HG02610 (cell line): ENCODE results near the gene FARP1.

ENCODE experiments used
- ATAC-seq: cut with Tn5 transposase; IDR thresholded peaks from one replicate; pipeline ENCODE4 v1.9.1; 2021; ENCODE audit warnings: mild to moderate bottlenecking, moderate library complexity; ENCODE audit not compliant: unreplicated experiment

Gene FARP1

DNA sequence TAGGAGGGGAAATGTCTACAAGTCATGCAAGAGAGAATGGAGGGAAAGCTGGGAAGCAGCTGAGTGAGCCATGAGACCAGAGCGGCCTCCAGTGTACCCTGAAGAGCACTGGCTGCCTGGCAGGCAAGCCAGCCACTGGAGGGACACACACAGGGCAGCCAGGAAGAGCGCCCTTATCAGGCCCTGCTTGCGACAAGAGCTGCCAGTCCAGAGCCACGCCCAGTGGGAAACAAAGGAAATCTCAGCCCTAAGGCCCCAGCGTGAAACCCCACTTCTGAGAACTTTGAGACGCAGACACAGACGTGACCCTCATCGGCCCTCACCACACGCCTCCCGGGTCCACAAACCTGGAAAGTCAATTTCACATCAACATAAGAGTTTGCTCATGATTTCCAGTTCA lies 329.0 kb downstream of the FARP1 start:
- ATAC-seq, result no peak

DNA sequence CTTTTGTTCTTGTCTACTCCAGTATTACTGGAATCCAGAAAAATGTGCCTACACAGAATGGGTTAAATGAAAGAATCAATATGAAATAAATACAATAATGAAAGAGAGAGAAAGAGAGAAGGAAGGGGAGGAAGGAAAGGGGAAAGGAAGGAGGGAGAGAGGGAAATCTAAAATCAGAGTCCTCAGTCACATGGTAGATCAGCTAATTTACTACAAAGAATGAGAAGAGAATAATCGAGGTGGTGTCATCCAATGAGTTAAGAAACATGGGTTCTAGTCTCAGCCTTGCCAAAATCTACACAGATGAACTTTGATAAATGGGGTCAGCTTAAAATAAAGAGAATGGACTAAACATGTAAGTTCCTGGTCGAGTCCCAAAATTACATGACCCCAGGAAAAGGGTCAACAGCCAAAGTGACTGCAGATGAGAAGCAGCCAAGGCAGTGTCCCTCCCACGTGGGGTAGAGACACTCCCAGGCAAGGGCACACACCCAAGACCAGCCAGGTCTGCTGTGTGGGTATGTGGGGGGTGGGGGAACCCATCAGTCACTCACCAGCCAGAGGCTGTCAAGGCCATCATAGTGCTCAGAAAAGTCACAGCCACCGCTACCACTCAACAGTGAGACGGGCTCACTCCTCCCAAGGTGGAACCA lies 330.4 kb downstream of the FARP1 start:
- ATAC-seq, result no peak

DNA sequence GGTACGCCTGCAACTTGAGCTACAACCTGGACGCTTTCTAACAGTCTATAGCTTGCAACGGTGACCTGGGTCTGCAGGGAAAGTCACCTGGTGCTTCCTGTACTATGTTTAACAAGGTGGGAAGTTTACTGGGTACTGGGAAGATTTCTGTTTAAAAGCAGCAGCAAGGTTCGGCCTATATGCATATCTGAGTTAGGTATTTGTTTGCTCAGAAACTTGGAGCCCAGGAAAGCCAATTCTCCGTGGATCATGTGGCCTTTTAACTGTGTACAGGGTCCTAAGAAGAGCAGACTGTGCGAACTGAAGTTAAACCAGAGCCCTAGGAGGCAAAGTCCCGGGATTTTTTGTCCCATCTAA lies 330.9 kb downstream of the FARP1 start:
- ATAC-seq, result no peak

DNA sequence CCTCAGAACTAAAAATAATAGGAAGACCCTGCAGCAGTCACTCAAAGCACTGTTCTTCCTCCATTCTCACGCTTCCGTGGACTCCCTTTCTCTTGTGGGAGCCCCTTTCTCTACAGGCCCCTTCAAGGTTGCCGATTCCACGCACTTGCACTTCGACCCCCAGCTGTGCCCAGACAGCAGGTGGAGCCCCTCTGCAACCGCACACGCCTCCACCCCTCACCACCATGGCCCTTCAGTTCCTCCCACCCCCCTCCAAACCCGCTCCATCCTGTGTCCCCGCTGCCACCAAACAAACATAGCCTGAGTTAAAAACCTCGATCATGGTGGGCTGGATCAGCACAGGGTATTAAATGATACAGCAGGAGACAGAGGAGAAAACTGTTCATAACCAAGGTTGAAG lies 331.4 kb downstream of the FARP1 start:
- ATAC-seq, result no peak

DNA sequence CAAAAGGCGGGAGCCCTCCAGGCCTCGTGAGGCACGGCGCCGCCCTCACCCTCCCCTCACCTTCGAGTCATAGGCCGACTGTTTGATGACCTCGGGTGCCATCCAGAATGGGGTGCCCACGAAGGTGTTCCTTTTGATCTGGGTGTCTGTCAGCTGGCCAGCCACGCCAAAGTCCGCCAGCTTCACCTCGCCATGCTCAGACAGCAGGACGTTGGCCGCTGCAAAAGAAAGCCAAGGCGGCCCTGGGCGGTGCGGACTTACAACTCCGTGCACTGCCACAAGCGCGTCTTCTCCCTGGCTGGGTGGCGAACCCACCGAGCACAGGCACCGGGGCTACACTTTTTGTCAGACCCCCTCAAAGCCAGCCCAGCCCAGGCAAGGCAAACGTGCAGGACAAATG lies 331.9 kb downstream of the FARP1 start:
- no peak for ATAC-seq

DNA sequence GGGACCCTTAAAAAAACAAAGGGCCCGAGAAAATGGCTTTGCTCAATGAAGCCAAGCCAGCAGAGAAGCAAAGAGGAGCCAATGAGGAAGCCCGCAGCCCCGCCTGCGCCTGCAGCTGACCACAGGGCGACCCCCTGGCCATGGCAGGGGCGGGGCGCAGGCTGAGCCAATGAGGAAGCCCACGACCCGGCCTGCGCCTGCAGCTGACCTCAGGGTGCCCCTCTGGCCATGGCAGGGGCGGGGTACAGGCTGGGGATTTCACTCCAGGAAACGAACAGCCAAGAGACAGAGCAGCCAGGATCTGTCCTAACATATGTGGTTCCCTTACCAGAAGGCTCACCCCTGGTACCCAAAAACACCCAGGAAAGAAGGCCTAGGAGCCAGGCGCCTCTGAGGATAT lies 332.6 kb downstream of the FARP1 start:
- ATAC-seq, result no peak

DNA sequence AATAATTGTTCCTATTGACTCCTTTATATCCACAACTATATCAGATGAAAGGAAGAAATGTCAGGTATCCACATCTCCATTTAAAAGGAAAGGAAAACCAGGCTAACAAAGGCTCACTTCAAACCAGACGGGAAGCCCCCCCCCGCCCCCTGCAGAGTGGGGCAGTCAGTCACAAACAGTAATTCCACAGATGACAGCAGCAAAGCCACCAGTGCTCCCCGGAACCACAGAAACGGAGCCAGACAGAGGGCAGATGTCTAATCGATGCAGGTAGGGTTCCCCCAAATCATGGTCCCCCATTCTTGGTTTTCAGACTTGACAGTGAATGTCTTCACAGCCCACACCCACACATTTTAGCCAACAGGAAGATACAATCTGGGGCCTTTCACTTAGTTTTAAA lies 333.2 kb downstream of the FARP1 start:
- ATAC-seq, result peak; percentile 20

DNA sequence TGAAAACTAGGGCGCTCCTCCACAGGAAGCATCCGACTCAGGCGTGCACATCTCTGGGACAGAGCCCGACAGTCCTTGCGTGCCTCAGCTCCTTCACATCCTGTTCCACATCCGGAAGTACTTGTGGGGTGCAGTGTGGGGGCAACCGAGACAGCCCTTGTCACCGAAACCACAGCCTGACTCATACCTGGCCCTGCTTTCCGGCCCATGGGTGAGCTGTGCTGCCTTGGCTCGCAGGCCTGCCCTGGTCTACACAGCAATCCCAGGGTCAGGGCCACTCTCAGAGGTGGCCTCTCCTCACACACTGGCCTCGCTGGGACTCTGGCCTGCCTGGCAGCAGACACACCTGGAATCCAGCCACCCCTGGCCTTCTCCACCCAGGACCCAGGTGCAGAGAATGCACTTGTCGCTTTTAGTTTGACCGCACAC lies 333.7 kb downstream of the FARP1 start:
- ATAC-seq, result peak; percentile 89

DNA sequence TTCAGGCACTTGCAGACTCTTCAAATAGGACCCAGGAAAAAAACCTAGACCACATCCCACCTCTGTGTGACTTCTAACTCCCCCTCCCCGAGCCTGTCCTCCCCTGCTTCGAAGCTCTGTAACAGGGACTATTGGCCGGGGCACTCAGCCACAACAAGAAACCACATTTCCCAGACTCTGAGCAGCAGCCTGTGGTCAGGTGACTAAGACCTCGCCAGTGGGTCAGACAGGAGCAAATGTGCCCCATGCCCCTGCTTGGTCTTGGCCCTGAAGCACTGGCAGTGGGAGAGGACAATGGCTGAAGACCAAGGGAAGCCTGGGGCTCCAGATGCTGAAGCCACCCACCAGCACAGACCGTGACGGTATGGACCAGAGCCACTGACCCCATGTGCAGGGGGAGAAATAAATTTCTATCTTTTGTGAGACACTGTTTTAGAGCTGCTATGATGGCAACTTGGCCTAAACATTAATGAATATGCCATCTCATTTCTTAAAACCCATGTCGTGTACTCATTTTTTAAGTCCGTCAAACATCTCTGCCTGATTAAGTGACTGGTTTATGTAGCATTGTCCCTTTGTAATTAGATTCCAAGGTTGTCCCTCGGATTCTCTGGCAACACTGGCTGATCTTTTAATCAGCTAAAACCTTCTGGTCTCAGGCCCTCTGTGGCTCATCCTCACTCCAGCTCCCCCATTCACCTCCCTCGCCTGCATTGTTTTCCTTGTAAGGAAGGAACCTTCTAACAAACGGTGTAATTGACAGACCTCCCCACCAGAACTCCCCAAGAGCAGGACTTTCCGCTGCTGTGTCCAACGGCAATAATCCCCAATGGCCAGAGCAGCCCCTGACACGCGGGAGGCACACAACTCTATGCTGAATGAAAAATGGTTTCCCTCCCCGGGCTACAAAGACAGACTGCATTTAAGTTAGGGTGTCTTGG lies 335.6 kb downstream of the FARP1 start:
- ATAC-seq, result peak; percentile 42

DNA sequence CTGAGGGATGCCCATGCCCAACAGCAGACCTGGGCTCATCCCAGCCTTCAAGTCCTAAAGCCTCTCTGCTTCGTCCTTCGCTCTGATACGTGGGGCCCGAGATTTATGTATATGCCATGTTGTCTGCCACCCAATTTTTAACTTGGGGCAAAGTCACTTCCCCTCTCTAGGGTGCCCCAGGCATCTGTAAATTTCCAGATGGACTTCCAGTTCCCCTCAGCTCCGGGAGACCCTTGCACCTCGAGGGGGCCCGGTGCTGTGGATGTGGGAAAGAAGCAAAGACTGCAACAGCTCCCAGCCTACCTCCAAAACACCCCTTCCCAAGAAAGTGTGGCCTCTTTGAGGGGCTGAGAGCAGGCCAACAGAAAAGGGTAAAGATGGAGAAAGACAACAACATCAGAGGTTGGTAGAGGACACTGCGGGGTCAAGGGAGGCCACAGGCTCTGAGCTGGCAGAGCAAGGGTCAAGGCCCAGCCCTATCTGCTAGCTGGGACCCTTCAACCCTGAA lies 336.7 kb downstream of the FARP1 start:
- ATAC-seq, result no peak

DNA sequence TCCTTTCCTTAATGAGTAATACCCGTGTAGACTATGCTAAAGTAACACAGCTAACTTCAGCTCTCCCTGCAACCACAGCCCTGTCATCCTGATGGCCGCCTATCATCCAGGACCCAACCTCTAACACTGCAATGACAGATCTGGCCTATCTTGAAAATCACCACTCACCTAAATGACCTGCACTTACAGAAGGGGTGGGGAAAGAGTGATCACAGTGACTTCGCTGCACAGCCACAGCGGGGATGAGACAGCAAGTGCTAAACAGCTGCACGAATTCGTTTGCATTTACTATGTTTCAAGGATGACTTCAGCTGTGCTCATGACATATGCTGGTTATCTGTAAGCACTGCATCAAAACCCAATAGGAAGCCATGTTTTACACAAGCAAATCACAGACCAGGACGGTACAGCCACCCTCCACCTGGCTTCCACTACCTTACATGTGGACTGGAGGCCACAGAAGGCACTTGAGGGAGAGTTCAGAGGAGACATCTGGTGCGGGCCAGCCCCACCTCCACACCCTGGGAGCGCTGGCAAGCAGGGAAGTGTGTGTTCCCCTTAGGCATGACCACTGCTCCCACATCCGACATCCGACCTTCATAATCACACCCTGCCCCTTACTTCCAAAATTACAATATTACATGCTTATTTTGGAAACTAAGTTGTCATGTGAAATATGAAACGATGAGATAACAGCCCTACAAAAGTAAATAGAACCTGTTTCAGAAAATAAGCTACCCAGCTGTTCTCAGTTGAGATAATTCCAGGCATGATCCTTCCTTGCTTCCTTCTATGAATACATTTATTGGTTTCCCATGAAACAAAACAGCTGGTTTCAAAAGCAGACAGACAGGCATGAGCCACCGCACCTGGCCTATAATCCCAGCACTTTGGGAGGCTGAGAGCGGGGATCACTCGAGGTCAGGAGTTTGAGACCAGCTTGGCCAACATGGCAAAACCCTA lies 338.3 kb downstream of the FARP1 start:
- peak; percentile 37 for ATAC-seq

DNA sequence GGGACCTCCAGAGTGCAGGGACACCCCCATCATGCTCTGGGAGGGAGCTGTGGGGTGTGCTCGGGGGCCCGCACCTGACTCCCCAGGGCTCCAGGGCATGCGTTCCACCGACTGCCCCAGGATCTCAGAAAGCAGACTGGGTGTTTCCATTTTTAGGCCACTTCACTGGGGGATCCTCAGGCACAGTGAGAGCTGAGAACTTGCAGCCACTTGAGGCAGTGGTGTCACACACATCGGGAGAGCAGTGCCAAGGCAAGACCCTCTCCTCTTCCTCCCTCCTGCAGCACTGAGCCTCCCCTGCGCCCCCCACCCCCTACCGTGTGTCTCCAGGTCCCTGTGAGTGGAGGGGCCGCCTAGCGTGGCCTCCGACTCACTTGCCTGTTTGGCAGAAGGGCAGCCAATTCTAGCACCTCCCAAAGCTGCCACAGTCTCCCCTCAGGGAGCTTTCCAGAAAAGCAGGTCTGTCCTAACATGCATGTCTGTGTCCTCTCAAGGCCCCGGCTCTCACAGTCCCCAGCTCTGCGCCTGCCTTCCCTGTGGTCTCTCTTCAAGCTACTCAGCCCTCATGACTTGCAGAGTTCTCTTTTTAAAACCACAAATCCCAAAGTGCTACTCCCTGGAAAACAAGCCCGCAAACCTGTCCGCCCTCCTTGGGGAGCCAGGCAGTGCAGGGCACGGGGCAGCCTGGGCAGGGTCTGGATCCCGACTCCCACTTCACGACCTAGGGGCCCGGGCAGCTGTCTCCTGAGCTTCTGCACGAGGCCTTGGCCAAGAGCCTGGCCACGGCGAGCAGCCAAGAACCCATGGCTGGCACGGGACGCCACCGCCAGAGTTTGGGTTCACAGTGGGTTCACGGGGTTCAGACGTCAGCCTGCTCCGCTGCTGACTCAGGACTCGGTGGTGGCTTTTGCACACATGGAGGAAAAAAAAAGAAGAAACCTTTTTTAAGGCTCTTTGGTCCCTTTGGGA lies 339.9 kb downstream of the FARP1 start:
- no peak for ATAC-seq

DNA sequence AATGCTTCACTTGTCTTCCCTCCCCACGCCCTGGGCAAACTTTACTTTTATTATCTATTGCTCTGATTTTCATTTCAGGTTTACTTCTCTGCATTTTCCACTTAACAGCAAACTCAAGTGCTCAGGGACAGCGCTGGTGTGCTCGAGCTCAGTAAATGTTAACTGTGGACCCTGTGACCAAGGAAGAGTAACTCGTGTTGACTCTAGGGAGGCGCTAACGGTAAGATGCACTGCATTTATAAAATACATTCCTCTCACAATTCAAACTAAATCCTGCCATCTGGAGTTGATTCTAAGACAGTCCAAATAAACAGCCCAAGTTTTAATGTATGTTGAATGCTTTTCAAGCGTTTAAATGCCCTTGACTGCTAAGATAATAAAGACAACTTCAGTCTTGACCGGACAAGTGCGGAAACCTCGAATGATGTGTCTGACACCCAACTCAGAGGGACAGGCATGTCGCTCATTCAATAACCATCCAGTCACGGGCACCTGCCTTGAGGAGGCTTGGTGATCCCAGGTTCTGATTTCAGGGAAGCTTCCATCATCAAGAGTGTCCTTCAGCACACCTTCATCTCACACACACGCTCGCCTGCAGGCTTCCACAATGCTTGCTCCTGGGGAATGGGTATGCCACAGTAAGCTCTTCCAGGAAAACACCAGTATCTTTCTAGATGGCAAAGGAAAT lies 340.9 kb downstream of the FARP1 start:
- no peak for ATAC-seq

DNA sequence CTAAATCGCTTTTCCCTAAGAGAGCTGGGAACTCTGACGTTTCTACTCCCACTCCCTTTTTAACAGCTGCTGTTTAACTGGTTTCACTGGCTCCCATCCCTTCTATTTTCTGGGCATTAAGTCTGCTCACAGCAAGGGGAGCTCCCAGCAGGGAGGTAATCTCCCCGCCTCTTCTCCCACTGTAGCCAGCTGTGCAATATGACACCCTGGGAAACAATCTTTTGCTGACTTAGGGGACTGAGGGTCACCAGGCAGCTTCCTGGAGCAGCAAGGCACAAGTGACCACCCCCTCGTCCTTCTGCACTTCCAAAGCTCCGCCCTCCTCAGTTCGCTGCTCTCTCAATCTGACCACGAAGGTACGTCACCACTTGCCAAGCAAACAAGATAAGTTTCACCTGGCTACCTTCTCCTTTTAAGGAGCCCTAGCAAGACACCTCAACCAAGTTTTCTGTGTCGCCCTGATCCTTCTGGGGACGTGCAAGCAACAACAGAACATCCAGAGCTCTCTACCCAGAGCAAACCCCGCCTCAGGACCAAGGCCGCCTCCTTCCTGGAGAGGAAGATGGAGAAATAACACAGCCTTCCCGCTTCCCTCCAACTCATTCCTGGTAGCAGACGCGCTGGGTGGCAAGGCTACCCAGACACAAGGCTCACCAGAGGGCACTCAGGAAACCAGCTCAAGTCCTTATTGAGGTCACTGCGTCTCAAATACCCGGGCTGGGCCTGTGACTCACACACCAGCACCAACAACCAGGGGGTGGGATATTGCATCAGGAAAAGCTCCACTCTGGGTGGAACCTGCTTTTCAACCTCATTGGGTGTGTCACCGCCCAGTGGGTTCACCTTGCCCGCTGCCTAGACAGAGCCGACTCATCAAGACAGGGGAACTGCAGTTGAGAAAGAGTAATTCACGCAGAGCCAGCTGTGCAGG lies 341.7 kb downstream of the FARP1 start:
- ATAC-seq, result peak; percentile 40

DNA sequence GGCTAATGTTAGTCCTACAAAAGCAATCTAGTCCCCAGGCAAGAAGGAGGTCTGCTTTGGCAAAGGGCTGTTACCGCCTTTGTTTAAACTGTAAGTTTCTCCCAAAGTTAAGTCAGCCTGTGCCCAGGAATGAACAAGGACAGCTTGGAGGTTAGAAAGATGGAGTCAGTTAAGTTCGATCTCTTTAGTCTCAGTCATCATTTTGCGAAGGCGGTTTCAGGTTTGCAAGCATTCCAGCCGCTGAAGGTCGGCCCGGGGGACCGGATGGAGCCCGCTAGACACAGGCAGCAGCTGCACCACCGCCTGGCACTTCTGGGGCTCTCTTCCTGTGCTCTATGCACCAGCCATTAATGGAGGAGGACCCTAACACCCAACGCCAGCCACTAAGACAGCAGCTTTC lies 342.7 kb downstream of the FARP1 start:
- no peak for ATAC-seq

DNA sequence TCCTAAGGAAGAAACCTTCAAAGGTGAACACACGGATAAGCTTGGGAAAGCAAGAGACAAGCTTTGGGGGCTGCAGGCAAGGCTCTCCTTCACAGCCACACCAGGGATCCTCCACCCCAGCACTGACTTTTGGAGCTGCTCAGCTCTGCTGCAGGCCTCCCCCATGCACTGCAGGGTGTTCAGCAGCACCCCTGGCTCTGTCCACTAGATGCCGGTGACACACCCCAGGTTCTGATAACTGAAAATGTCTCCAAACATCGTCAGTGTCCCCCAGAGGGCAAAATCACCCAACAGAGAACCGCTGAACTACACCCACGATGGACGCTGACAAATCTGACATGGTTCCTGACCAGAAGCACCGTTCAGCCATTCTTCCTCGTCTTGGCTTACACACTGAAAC lies 343.5 kb downstream of the FARP1 start:
- no peak for ATAC-seq

DNA sequence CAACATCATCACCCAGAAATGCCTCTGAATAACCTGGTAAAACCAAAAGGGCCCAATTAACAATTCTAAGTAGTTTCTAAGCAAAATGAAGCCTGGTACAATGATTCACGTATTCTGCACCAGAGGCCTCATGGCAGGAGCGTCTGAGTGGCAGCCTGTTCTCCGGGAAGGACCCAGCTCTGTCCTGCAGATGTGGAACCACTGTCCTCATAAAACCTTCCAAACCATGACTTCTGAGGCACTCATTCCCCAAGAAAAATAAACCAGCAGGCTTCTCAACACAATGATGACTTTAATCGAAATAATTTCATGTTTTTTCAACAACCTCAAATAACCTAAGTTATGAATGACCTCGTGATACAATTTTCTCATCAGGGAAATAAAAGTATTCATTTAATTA lies 344.1 kb downstream of the FARP1 start:
- no peak for ATAC-seq

DNA sequence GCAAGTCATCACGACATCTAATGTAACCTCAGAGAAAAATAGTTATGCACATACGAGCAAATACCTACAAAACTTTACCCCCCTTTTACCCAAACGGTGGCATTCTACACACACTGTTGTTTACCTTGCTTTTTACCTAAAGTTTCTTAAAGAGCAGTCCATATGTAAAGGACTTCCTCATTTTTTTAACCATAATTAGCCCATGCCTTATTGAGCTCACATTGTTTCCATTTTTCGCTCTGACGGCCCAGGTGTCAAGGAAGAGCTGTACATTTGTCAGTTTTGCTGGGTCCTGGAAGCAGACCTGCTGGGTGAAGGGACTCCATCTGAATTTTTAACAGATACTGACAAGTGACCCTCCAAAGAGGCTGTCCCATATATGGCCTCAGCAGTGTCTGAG lies 344.6 kb downstream of the FARP1 start:
- no peak for ATAC-seq
